NCI-H187 (cell line): Measurements from ENCODE around the gene BRAT1.
A peak's percentile ranks its signal among the peaks of the same experiment; 100 is the strongest.

Experiments used
- DNase-seq, 2 experiments: peaks; one replicate each; lab custom pipeline; 2025; lab: John Stamatoyannopoulos, UW

Gene BRAT1

GRCh38 chr7:2510130-2510776 is 45.1 kb downstream of the BRAT1 start:
- no peak for DNase-seq

- no peak for DNase-seq
Measured at GRCh38 chr7:2509298-2509906, 45.9 kb downstream of the BRAT1 start.

- peak; percentile 61 to 86 for DNase-seq
Measured at GRCh38 chr7:2508327-2509215, 46.8 kb downstream of the BRAT1 start.

- DNase-seq, result no peak
Measured at GRCh38 chr7:2507917-2508306, 47.4 kb downstream of the BRAT1 start.

GRCh38 chr7:2507208-2507916 is 48.0 kb downstream of the BRAT1 start:
- no peak for DNase-seq

GRCh38 chr7:2505401-2505800 is 49.9 kb downstream of the BRAT1 start:
- DNase-seq, result no peak

- no peak for DNase-seq
Measured at GRCh38 chr7:2504889-2505375, 50.4 kb downstream of the BRAT1 start.

- no peak for DNase-seq
Measured at GRCh38 chr7:2504128-2504888, 51.0 kb downstream of the BRAT1 start.

- DNase-seq, result no peak
Measured at GRCh38 chr7:2503056-2503941, 52.0 kb downstream of the BRAT1 start.

- no peak for DNase-seq
Measured at GRCh38 chr7:2502647-2502966, 52.7 kb downstream of the BRAT1 start.

GRCh38 chr7:2501947-2502646 is 53.2 kb downstream of the BRAT1 start:
- DNase-seq, result no peak

- no peak for DNase-seq
Measured at GRCh38 chr7:2500701-2501100, 54.6 kb downstream of the BRAT1 start.

GRCh38 chr7:2499719-2500430 is 55.4 kb downstream of the BRAT1 start:
- no peak for DNase-seq

- DNase-seq, result no peak
Measured at GRCh38 chr7:2499181-2499580, 56.1 kb downstream of the BRAT1 start.

- no peak for DNase-seq
Measured at GRCh38 chr7:2498708-2499107, 56.6 kb downstream of the BRAT1 start.

GRCh38 chr7:2497500-2498336 is 57.6 kb downstream of the BRAT1 start:
- no peak for DNase-seq

GRCh38 chr7:2497065-2497464 is 58.3 kb downstream of the BRAT1 start:
- no peak for DNase-seq

- no peak for DNase-seq
Measured at GRCh38 chr7:2496375-2496774, 58.9 kb downstream of the BRAT1 start.
